ENCODE measurements around the gene MYO1B. TPM values are rescaled to one million over a fixed set of nuclear protein-coding genes. Genes with fewer than 3 reads are reported as not detected.

Gene MYO1B
- total RNA-seq, 2 donors from 2014 or later = 75.0 to 78.2 TPM

GRCh38 chr2:191415101-191415500 lies 169.9 kb downstream of the MYO1B start:
- Histone ChIP-seq H3K27me3 (no peaks in the 10 kb centered on the region), H3K36me3 (no peaks in the 10 kb centered on the region), H3K4me3 (no peak overlapping the region), H3K9me3 (no peaks in the 10 kb centered on the region), H3K9ac (ENCODE audit: low read depth in 2 of 2, low read length in 2 of 2) (no peak overlapping the region), H3K27ac (no peak overlapping the region), H3K4me1 (no peaks in the 10 kb centered on the region)
- TF ChIP-seq CTCF (IDR thresholded peaks at IDR 0.05) = no peak
- intact Hi-C loops (cut with DNase I) = no loop called here
- no peak for DNase-seq

- intact Hi-C loops (cut with DNase I) = no loop called here
These were observed 170.7 kb downstream of the MYO1B start for GRCh38 chr2:191415858-191416257.

GRCh38 chr2:191417746-191418145 lies 172.5 kb downstream of the MYO1B start:
- Histone ChIP-seq H3K36me3 (no peaks in the 10 kb centered on the region), H3K9me3 (no peaks in the 10 kb centered on the region), H3K9ac (ENCODE audit: low read depth in 2 of 2, low read length in 2 of 2) (peak overlapping the region in 1 of 2 donors; percentile 68), H3K4me1 (no peaks in the 10 kb centered on the region), H3K27me3 (no peaks in the 10 kb centered on the region), H3K4me3 (no peak overlapping the region), H3K27ac (peak overlapping the region; percentile 79)
- peak; percentile 44 for DNase-seq
- TF ChIP-seq CTCF (IDR thresholded peaks at IDR 0.05) = no peak
- intact Hi-C loops (cut with DNase I) = no loop called here

More at GRCh38 chr2:191415858-191416257, 170.7 kb downstream of the MYO1B start:
- H3K36me3 ChIP-seq = no peaks in the 10 kb centered on the region
- no peak overlapping the region for H3K4me3 ChIP-seq
- H3K27ac ChIP-seq = no peak overlapping the region
- H3K9ac ChIP-seq (ENCODE audit: low read depth in 2 of 2, low read length in 2 of 2) = no peak overlapping the region
- no peak for DNase-seq
- no peaks in the 10 kb centered on the region for H3K4me1 ChIP-seq
- H3K27me3 ChIP-seq = no peaks in the 10 kb centered on the region
- no peaks in the 10 kb centered on the region for H3K9me3 ChIP-seq
- no peak for TF ChIP-seq CTCF (IDR thresholded peaks at IDR 0.05)

- no peak overlapping the region for H3K27ac ChIP-seq
- no peaks in the 10 kb centered on the region for H3K4me1 ChIP-seq
- H3K4me3 ChIP-seq = no peak overlapping the region
- H3K36me3 ChIP-seq = no peaks in the 10 kb centered on the region
- H3K27me3 ChIP-seq = no peaks in the 10 kb centered on the region
- DNase-seq = no peak
- no peaks in the 10 kb centered on the region for H3K9me3 ChIP-seq
- no peak overlapping the region for H3K9ac ChIP-seq (ENCODE audit: low read depth in 2 of 2, low read length in 2 of 2)
- TF ChIP-seq CTCF (IDR thresholded peaks at IDR 0.05) = no peak
- intact Hi-C loops (cut with DNase I) = no loop called here
These were observed 176.7 kb downstream of the MYO1B start for GRCh38 chr2:191421950-191422349.

GRCh38 chr2:191427031-191427430 lies 181.8 kb downstream of the MYO1B start:
- no peak for TF ChIP-seq CTCF (IDR thresholded peaks at IDR 0.05)
- no peak overlapping the region for H3K27ac ChIP-seq
- H3K9me3 ChIP-seq = no peaks in the 10 kb centered on the region
- no peak for DNase-seq
- H3K36me3 ChIP-seq = no peaks in the 10 kb centered on the region
- intact Hi-C loops (cut with DNase I) = no loop called here
- no peak overlapping the region for H3K4me3 ChIP-seq
- no peaks in the 10 kb centered on the region for H3K4me1 ChIP-seq
- no peaks in the 10 kb centered on the region for H3K27me3 ChIP-seq
- no peak overlapping the region for H3K9ac ChIP-seq (ENCODE audit: low read depth in 2 of 2, low read length in 2 of 2)

- no peak for TF ChIP-seq CTCF (IDR thresholded peaks at IDR 0.05)
- no peak overlapping the region for H3K9ac ChIP-seq (ENCODE audit: low read depth in 2 of 2, low read length in 2 of 2)
- intact Hi-C loops (cut with DNase I) = no loop called here
- H3K36me3 ChIP-seq = no peaks in the 10 kb centered on the region
- no peaks in the 10 kb centered on the region for H3K9me3 ChIP-seq
- no peak overlapping the region for H3K27ac ChIP-seq
- no peak for DNase-seq
- H3K4me3 ChIP-seq = no peak overlapping the region
- H3K27me3 ChIP-seq = no peaks in the 10 kb centered on the region
- no peaks in the 10 kb centered on the region for H3K4me1 ChIP-seq
These were observed 182.9 kb downstream of the MYO1B start for GRCh38 chr2:191428141-191428540.
